Retinal pigment epithelial cell (primary cell): ENCODE data around the gene MED12L.
"Not testable (repeated sequence)": the region's sequence is repeated elsewhere in the genome, so short reads cannot be mapped to it uniquely, and the experiment has no call there.

Source experiments
- DNase-seq: peaks from one replicate; pipeline ENCODE4 v3.0.0-alpha.2; 2010; ENCODE audit warnings: low read depth
- H3K4me3 ChIP-seq: 2 replicates; pipeline ENCODE4 v1.5.1; 2011; ENCODE audit warnings: mild to moderate bottlenecking, low read length, control low read depth, moderate library complexity
- TF ChIP-seq, protein P1 (sequence below): conservative IDR thresholded peaks from 2 replicates; pipeline ENCODE4 v1.5.1; 2011; ENCODE audit warnings: low read depth, low read length, control low read depth, inconsistent platforms

MED12L gene

DNA sequence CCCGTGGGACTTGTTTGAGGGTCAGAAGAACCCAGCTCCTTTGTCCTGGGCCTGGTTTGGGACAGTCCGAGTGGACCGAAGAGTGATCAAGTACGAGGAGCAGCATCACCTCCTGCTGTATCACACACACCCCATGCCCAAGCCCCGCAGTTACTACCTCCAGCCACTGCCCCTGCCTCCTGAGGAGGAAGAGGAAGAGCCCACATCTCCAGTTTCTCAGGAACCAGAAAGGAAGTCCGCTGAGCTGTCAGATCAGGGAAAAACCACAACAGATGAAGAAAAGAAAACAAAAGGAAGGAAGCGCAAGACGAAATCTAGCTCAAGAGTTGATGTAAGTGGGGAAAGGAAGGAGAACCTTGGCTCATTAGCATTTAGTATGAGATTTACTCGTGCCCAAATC is 302.4 kb downstream of the MED12L start:
- no peak for DNase-seq
- no peak overlapping the region for H3K4me3 ChIP-seq
- TF ChIP-seq, protein P1, sequence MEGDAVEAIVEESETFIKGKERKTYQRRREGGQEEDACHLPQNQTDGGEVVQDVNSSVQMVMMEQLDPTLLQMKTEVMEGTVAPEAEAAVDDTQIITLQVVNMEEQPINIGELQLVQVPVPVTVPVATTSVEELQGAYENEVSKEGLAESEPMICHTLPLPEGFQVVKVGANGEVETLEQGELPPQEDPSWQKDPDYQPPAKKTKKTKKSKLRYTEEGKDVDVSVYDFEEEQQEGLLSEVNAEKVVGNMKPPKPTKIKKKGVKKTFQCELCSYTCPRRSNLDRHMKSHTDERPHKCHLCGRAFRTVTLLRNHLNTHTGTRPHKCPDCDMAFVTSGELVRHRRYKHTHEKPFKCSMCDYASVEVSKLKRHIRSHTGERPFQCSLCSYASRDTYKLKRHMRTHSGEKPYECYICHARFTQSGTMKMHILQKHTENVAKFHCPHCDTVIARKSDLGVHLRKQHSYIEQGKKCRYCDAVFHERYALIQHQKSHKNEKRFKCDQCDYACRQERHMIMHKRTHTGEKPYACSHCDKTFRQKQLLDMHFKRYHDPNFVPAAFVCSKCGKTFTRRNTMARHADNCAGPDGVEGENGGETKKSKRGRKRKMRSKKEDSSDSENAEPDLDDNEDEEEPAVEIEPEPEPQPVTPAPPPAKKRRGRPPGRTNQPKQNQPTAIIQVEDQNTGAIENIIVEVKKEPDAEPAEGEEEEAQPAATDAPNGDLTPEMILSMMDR = no peak

GRCh38 chr3:151391720-151392119 is 306.3 kb downstream of the MED12L start:
- TF ChIP-seq, protein P1 = no peak
- no peak overlapping the region for H3K4me3 ChIP-seq
- no peak for DNase-seq

- H3K4me3 ChIP-seq, DNase-seq: not testable (repeated sequence)
These were observed 306.7 kb downstream of the MED12L start for GRCh38 chr3:151392191-151392590.

GRCh38 chr3:151393146-151393830 is 307.8 kb downstream of the MED12L start:
- TF ChIP-seq, protein P1 = no peak
- no peak overlapping the region for H3K4me3 ChIP-seq
- DNase-seq = no peak

DNA sequence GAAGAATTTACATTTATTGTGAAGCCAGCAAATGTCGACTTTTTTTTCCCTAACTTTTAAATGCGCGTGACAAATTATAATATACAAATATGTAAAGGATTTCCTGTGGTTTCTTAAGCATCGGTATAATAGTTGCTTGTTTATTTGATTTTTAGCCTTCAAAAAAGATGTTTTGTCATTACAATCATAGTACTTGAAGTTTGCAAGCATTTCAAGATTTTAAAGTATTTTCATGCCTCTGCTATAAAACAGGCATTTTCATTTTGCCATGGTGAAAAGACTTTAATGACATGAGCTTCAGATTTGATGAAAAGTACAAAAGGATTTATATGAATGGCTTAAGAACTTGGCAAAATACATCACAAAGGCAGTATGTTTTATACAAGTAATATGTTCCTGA is 308.5 kb downstream of the MED12L start:
- DNase-seq = no peak
- TF ChIP-seq, protein P1 = no peak
- H3K4me3 ChIP-seq = no peak overlapping the region

DNA sequence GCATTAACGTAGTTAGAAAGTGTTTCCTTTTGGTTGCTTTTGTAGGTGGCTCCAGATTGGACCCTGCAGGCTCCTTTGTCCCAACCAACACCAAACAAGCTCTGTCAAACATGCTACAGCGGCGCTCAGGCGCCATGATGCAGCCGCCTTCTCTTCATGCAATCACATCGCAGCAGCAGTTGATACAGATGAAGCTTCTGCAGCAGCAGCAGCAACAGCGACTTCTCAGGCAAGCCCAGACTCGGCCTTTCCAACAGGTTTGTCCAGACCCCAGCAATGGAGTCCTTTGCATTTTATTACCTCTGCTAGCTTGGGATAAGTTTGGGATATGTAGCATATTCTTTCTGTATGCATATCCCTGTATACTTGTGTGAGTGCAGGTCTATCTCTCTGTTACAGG is 309.1 kb downstream of the MED12L start:
- TF ChIP-seq, protein P1 = no peak
- H3K4me3 ChIP-seq = no peak overlapping the region
- DNase-seq = no peak

DNA sequence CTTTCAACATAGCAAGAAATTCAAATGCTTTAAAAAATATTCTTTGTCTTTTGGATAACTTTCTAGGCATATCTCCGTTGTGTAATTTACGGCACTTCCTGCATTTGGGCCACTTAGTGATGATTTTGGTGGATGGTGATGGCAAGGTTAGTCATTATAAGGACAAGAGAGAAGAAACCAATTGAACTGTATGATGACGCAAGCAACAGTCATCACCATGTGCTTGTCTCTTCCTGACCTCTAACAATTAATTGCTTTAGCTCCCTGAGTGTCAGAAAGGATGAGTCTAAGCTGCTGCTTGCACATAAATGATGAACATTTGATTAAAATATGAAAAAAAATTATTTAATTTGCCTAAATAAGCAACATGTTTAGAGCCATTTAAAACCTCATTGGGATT is 310.3 kb downstream of the MED12L start:
- TF ChIP-seq, protein P1 = no peak
- no peak overlapping the region for H3K4me3 ChIP-seq
- no peak for DNase-seq
